Parathyroid adenoma (tissue), 2 donors: ENCODE measurements around the gene PBX4.

Experiments used
- H2AFZ ChIP-seq: fragments of 300-600 bp; sonication (generic); one replicate; pipeline ENCODE4 v1.7.0; 2017; ENCODE audit warnings: antibody characterized with exemption, mild to moderate bottlenecking
- H3K27ac ChIP-seq: fragments of 300-600 bp; sonication (generic); one replicate; pipeline ENCODE4 v1.7.0; 2017
- H3K27me3 ChIP-seq: fragments of 300-600 bp; sonication (generic); one replicate; pipeline ENCODE4 v1.7.0; 2017; ENCODE audit warnings: low read length; ENCODE audit not compliant: control insufficient read depth, insufficient read depth
- H3K36me3 ChIP-seq: fragments of 300-600 bp; sonication (generic); one replicate; pipeline ENCODE4 v1.7.0; 2017; ENCODE audit warnings: low read length; ENCODE audit not compliant: control insufficient read depth, insufficient read depth
- H3K4me1 ChIP-seq: fragments of 300-600 bp; sonication (generic); one replicate; pipeline ENCODE4 v1.7.0; 2017; ENCODE audit warnings: control low read depth
- H3K4me2 ChIP-seq: fragments of 300-600 bp; sonication (generic); one replicate; pipeline ENCODE4 v1.7.0; 2017; ENCODE audit warnings: low read length
- H3K4me3 ChIP-seq: fragments of 300-600 bp; sonication (generic); one replicate; pipeline ENCODE4 v1.7.0; 2017; ENCODE audit warnings: low read depth, low read length
- H3K79me2 ChIP-seq: fragments of 300-600 bp; sonication (generic); one replicate; pipeline ENCODE4 v1.7.0; 2017; ENCODE audit warnings: control low read depth
- H3K9ac ChIP-seq: fragments of 300-600 bp; sonication (generic); one replicate; pipeline ENCODE4 v1.7.0; 2017; ENCODE audit warnings: mild to moderate bottlenecking
- H3K9me3 ChIP-seq: fragments of 300-600 bp; sonication (generic); one replicate; pipeline ENCODE4 v1.7.0; 2017; ENCODE audit warnings: low read length; ENCODE audit not compliant: control insufficient read depth
- TF ChIP-seq, protein P1 (sequence below): fragments of 300-600 bp; sonication (generic); IDR thresholded peaks from one replicate; pipeline ENCODE4 v1.7.0; 2017; ENCODE audit warnings: antibody characterized with exemption, mild to moderate bottlenecking
- donor health status: primary hyperparathyroidism.

PBX4 gene

DNA sequence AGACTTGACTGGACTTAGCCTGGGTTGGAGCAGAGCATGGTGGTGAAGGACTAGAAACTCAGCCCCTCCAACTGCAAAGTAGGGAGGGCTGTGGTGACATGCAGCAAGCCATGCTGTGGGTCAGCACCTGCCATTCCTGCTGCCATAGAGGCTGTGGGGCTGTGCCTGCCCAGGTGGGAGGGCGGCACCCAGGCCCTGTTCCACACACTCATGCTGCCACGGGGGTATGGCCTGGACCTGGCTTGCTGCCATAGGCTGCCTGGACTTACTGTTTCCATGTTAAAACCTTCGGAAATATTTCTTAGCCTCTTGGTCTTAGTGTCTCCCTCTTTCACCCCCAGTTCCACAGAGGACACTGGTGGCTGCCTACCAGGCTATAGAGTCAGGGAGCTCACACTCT lies 51.1 kb downstream of the PBX4 start:
- H3K9ac ChIP-seq = no peak overlapping the region
- H3K27ac ChIP-seq = no peak overlapping the region
- no peak overlapping the region for H3K4me3 ChIP-seq
- H3K79me2 ChIP-seq = no peaks in the 10 kb centered on the region
- H3K36me3 ChIP-seq = no peaks in the 10 kb centered on the region
- H3K4me2 ChIP-seq = no peak overlapping the region
- peaks cover 3% of the 10 kb centered on the region for H3K4me1 ChIP-seq
- H2AFZ ChIP-seq = no peak overlapping the region
- no peaks in the 10 kb centered on the region for H3K9me3 ChIP-seq
- no peaks in the 10 kb centered on the region for H3K27me3 ChIP-seq
- TF ChIP-seq, protein P1, sequence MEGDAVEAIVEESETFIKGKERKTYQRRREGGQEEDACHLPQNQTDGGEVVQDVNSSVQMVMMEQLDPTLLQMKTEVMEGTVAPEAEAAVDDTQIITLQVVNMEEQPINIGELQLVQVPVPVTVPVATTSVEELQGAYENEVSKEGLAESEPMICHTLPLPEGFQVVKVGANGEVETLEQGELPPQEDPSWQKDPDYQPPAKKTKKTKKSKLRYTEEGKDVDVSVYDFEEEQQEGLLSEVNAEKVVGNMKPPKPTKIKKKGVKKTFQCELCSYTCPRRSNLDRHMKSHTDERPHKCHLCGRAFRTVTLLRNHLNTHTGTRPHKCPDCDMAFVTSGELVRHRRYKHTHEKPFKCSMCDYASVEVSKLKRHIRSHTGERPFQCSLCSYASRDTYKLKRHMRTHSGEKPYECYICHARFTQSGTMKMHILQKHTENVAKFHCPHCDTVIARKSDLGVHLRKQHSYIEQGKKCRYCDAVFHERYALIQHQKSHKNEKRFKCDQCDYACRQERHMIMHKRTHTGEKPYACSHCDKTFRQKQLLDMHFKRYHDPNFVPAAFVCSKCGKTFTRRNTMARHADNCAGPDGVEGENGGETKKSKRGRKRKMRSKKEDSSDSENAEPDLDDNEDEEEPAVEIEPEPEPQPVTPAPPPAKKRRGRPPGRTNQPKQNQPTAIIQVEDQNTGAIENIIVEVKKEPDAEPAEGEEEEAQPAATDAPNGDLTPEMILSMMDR = no peak

DNA sequence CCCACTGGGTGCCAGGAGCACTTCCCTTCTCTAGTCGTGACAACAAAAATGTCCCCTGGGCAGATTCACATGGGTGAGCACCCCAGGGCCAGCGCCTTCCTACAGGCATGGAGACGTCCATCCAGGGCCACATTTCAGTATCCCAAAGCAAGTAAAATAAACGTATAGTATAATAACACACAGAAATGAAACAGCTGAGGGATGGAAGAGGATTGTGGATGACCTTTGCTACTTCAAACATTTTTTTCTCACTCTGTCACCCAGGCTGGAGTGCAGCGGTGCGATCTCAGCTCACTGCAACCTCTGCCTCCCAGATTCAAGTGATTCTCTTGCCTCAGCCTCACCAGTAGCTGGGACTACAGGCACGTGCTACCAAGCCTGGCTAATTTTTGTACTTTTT lies 52.2 kb downstream of the PBX4 start:
- Histone ChIP-seq H2AFZ (no peak overlapping the region), H3K27me3 (no peaks in the 10 kb centered on the region), H3K4me3 (no peak overlapping the region), H3K79me2 (no peaks in the 10 kb centered on the region), H3K4me2 (no peak overlapping the region), H3K4me1 (peaks cover 3% of the 10 kb centered on the region), H3K27ac (no peak overlapping the region), H3K9me3 (no peaks in the 10 kb centered on the region), H3K9ac (no peak overlapping the region), H3K36me3 (no peaks in the 10 kb centered on the region)
- TF ChIP-seq, protein P1 = no peak

DNA sequence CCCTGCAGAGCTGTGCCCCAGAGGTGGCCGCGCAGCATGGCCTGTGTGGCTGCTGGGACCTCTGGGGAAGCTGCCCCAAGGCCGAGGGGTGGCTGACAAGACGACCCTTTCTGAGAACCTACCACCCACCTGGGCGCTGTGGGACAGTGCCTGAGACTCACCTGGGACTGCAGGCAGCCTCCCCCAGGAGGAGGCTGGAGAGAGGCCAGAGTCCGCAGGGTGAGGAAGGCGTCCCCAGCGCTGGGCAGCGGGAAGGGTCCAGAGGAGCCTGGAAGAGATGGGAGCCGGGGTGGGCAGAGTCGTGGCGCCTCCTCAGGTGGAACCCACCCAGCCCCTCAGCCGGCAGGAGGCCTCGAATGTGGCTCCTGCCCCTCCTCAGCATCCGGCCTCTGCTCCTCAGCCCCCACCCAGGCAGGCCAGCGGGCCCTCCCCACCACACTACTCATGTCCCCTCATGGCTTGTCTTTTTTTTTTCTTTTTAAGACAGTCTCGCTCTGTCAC lies 55.1 kb downstream of the PBX4 start:
- Histone ChIP-seq H3K4me3 (no peak overlapping the region), H3K27ac (no peak overlapping the region), H3K9me3 (no peaks in the 10 kb centered on the region), H3K79me2 (no peaks in the 10 kb centered on the region), H2AFZ (no peak overlapping the region), H3K4me1 (no peaks in the 10 kb centered on the region), H3K9ac (no peak overlapping the region), H3K4me2 (no peak overlapping the region), H3K36me3 (no peaks in the 10 kb centered on the region), H3K27me3 (no peaks in the 10 kb centered on the region)
- TF ChIP-seq, protein P1 = no peak

DNA sequence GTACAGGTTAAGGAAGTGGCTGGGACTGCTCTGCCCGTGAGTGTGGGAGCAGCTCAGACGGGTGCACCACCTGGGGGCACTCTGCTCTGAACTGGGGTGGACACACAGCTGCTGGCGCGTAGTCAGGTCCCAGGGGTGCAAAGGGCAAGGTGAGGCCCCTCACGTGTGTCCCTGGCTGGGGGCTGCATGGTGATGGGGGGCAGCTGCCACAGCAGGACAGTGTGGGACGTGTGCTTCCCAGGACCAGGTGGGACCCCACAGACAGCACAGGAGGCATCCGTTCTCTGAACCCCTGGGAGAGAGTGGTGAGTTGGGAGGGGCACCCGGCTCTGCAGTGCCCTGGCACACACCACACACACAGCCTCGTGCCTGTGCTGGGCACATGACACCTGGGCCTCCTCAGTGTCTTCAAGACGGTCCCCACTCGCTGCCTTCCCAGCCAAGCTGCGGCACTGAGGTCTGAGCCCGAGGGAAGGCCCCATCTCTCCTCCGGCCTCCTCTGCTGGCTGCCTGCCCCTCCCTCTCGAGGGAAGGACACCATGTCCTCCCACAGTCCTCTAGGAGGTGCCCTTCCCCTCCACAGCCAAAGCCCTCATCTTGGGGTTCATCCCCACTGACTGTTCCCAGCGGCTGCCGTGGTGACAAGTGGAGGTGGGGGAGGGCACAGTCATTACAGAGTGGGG lies 55.7 kb downstream of the PBX4 start:
- Histone ChIP-seq H3K9me3 (no peaks in the 10 kb centered on the region), H3K4me3 (no peak overlapping the region), H3K36me3 (no peaks in the 10 kb centered on the region), H3K27me3 (no peaks in the 10 kb centered on the region), H2AFZ (no peak overlapping the region), H3K4me2 (no peak overlapping the region), H3K79me2 (no peaks in the 10 kb centered on the region), H3K4me1 (no peaks in the 10 kb centered on the region), H3K27ac (no peak overlapping the region), H3K9ac (no peak overlapping the region)
- TF ChIP-seq, protein P1 = no peak
